Activated T-cell treated with anti-CD3 and anti-CD28 coated beads for 1 hour (primary cell): ENCODE data around the gene SH2D4B.

Experiments
- DNase-seq: peaks from one replicate; pipeline ENCODE4 v3.0.0-alpha.2; 2020; ENCODE audit warnings: low read depth

Gene SH2D4B

DNA sequence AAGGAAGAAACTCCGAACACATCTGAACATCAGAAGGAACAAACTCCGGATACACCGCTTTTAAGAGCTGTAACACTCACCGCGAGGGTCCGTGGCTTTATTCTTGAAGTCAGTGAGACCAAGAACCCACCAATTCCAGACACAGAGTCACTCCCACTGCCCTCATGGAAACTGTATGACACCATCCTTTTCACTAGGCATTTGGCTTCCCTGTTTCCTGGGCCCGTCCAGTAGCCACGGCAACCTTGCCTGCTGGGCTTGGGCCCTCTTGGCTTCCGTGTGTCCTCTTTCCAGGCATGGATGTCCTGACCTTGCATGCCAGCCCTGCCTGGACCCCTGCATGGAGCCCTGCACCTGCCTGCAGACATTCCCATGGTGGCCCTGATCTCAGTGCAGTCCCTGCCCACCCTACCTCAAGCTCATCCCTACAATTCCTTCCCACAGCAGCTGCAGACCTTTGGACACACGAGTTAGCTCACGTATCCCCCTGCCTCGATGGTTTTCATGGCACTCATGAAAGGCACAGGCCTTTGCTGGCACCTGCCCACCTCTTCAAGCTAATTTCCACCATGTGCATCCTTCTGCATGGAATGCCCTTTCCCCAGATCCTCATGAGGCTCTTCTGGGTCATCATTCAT, 6.7 kb downstream of the SH2D4B start:
- no peak for DNase-seq

GRCh38 chr10:80545258-80545881, 7.7 kb downstream of the SH2D4B start:
- DNase-seq, result no peak

- no peak for DNase-seq
These were observed 14.5 kb downstream of the SH2D4B start for GRCh38 chr10:80552151-80552646.

GRCh38 chr10:80553436-80553835, 15.7 kb downstream of the SH2D4B start:
- no peak for DNase-seq

DNA sequence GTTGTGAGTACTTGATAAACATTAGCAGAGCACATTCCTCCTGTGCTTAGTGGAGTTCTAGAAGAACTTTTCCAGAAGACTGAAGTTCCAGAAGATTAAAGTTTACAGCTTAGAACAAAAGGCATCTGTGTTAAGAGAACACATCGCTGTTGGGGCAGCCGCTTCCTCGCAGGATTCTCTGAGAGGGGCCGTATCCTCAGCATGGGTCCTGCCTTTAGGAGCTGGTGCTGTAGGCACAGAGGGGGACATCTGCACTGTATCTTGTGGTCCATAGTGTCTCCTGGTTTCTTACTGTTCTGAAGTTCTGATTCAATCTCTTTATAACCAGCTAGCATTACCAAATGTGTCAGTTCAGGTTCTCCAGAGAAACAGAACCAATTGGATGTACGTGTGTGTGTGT, 16.3 kb downstream of the SH2D4B start:
- DNase-seq, result no peak

- no peak for DNase-seq
These were observed 17.7 kb downstream of the SH2D4B start for GRCh38 chr10:80555415-80555814.

- DNase-seq, result no peak
These were observed 24.2 kb downstream of the SH2D4B start for GRCh38 chr10:80561950-80562349.

DNA sequence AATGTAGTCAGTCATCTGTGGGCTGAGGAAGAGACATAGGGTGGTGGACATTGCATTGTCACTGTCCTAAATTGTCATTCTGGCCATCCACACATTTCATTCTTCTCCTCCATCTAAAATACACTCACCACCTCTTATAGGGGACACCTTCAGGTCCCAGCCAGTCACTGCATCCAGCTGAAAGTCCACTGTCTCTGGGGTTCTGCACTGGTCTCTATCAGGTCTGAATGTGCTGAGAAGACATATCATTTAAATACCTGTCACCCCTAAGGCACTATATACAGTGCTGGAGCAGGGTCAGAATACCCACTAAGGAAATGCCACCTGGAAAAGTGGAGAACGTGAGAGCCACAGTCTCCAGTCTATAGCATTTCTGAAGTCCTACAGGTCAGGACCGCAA, 29.6 kb downstream of the SH2D4B start:
- no peak for DNase-seq

GRCh38 chr10:80569131-80569895, 31.6 kb downstream of the SH2D4B start:
- DNase-seq, result no peak

- no peak for DNase-seq
These were observed 33.6 kb downstream of the SH2D4B start for GRCh38 chr10:80571352-80571751.

DNA sequence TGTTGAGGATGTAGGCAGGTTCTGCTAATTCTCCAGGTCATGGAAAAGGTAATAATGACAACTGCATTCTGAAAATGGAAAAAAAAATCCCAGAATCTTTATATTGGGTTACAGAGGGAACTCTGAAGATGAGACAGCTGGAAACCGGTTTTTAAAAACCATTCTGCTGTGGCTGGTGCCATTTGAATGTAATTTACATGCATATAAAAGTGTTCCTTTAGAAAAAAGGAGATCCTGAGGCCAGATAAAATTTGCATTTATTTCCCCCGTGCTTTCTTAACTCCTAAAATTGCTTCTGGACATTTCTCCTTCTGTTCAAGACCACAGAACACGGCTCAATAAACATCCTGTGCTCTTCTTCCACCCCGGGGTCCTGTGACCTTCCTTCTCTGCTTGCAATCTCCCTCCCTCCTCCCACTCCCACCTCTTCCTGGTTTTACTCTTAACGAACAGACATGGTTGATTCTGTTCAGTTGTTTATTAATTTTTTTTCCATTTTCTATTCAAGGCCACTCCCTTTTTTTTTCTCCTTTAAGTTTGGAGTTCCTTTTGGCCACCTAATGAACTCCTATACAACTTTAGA, 41.6 kb downstream of the SH2D4B start:
- DNase-seq, result no peak

- no peak for DNase-seq
These were observed 42.3 kb downstream of the SH2D4B start for GRCh38 chr10:80579849-80580637.

- no peak for DNase-seq
These were observed 43.2 kb downstream of the SH2D4B start for GRCh38 chr10:80580638-80581468.

DNA sequence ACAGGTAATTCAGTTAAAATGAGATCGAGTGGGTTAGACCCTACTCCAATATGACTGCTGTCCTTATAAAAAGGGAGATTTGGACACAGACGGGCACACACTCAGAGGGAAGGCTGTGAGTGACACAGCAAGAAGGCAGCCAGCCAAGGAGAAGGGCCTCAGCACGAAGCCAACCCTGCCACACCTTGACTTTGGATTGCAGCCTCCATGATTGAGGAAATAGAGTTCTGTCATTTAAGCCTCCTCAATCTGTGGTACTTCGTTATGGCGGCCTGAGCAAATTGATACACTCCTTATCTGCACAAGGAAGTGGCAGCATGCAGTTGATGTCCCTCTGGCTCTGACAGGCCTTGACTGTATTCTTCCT, 43.8 kb downstream of the SH2D4B start:
- no peak for DNase-seq

GRCh38 chr10:80582286-80582960, 44.7 kb downstream of the SH2D4B start:
- no peak for DNase-seq

- DNase-seq, result no peak
These were observed 46.0 kb downstream of the SH2D4B start for GRCh38 chr10:80583685-80584084.

DNA sequence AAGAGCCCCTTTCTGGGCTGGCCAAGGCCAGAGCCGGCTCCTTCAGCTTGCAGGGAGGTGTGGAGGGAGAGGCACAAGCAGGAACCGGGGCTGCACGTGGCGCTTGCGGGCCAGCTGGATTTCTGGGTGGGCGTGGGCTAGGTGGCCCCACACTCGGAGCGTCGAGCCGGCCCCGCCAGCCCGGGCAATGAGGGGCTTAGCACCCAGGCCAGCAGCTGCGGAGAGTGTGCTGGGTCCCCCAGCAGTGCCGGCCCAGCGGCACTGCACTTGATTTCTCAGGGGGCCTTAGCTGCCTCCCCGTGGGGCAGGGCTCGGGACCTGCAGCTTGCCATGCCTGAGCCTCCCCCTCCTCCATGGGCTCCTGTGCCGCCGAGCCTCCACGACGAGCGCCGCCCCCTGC, 48.1 kb downstream of the SH2D4B start:
- no peak for DNase-seq

- no peak for DNase-seq
These were observed 50.8 kb downstream of the SH2D4B start for GRCh38 chr10:80588546-80588945.

GRCh38 chr10:80589726-80590373, 52.1 kb downstream of the SH2D4B start:
- no peak for DNase-seq

- DNase-seq, result no peak
These were observed 53.0 kb downstream of the SH2D4B start for GRCh38 chr10:80590585-80591125.
